Measurements from ENCODE around the gene NR6A1.

DNA sequence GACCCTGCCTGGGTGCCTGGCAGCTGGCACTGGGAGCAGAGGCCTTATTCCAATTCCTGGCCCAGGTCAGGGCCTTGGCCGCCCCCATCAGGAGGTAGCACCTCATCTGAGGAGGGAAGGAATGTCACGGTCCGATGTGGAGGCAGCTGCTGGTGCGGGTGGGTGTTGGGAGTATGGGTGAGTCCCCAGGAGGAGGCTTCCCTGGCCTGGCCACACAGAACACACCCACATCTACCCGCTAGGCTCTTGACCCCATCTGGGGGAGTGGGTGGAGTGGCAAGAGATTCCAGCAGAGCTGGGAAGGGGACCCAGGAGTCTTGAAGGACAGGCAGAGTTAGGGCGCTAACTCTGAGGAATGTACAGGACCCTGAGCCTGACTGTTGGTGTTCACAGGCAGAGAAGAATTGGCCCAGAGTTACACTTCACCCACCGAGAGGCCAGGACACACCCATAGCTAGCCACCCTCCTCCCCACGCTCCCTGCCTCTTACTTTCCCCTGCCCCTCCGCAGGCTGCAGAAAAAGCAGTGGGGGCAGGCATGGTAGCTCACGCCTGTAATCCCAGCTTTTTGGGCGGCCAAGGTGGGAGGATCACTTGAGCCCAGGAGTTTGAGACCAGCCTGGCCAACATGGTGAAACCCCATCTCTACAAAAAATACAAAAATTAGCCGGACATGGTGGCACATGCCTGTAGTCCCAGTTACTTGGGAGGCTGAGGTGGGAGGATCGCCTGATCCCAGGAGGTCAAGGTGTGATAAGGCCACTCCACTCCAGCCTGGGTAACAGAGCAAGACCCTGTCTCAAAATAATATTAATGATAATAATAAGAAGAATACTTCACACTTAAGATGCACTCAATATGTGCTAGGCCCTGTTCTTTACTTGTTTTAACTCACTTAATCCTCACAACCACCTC, 11.8 kb upstream of the NR6A1 start:
- TF ChIP-seq, protein P1, sequence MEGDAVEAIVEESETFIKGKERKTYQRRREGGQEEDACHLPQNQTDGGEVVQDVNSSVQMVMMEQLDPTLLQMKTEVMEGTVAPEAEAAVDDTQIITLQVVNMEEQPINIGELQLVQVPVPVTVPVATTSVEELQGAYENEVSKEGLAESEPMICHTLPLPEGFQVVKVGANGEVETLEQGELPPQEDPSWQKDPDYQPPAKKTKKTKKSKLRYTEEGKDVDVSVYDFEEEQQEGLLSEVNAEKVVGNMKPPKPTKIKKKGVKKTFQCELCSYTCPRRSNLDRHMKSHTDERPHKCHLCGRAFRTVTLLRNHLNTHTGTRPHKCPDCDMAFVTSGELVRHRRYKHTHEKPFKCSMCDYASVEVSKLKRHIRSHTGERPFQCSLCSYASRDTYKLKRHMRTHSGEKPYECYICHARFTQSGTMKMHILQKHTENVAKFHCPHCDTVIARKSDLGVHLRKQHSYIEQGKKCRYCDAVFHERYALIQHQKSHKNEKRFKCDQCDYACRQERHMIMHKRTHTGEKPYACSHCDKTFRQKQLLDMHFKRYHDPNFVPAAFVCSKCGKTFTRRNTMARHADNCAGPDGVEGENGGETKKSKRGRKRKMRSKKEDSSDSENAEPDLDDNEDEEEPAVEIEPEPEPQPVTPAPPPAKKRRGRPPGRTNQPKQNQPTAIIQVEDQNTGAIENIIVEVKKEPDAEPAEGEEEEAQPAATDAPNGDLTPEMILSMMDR (conservative IDR thresholded peaks at IDR 0.05; ENCODE audit: low read length) = no peak
- TF ChIP-seq EZH2phosphoT487 (IDR thresholded peaks at IDR 0.05; ENCODE audit: borderline replicate concordance) = no peak

All from Loucy (cell line).